ENCODE data around the gene CHGA.

DNA sequence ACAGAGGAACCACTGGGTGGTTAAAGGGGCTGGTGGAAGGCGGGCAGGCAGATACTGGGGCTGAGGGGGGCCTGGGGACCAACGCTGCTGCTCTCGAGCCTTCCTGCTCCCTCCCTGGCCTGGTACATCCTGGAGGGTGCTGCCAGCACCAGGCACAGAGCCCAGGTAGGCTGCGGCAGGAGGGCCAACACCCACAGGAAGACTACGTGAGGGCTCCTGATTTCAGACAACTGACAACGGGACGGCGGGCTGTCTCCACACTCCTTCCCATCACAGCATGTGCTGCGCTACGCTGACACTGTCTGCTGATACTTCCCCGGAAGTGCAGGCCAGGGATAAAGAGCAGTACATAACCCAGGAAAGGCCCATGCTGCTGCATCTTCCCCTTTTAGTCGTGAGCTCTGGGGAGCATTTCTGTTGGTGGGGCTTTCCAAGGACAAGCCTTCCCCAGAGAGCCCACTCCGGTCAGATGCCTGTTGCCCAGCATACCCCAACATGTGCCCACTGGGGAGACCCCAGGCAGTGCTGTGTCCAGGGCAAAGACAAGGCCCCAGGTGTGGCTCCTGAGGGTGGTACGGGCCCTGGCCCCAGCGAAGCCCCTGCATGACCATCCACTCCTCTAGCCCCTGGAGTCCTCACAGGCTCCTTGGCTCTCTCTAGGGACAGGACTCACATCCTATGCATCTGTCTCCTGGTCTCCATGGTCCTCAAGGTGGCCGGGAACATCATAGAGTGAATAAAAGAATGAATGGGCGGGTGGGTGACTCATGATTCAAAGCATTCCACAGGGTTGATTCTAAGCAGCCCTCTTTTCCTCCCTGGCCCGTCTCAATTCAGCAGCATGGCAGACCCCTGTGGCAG, 38.0 kb downstream of the CHGA start:
- TF ChIP-seq, protein P1, sequence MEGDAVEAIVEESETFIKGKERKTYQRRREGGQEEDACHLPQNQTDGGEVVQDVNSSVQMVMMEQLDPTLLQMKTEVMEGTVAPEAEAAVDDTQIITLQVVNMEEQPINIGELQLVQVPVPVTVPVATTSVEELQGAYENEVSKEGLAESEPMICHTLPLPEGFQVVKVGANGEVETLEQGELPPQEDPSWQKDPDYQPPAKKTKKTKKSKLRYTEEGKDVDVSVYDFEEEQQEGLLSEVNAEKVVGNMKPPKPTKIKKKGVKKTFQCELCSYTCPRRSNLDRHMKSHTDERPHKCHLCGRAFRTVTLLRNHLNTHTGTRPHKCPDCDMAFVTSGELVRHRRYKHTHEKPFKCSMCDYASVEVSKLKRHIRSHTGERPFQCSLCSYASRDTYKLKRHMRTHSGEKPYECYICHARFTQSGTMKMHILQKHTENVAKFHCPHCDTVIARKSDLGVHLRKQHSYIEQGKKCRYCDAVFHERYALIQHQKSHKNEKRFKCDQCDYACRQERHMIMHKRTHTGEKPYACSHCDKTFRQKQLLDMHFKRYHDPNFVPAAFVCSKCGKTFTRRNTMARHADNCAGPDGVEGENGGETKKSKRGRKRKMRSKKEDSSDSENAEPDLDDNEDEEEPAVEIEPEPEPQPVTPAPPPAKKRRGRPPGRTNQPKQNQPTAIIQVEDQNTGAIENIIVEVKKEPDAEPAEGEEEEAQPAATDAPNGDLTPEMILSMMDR (IDR thresholded peaks at IDR 0.05; ENCODE audit: borderline replicate concordance, extremely low read depth, low read length, poor library complexity, severe bottlenecking): no peak
- no peak for TF ChIP-seq EZH2 (IDR thresholded peaks at IDR 0.05; ENCODE audit: borderline replicate concordance, low read depth, low read length, severe bottlenecking)

Measured in DND-41 (cell line).